ENCODE results near the gene DMD.

Gene DMD

DNA sequence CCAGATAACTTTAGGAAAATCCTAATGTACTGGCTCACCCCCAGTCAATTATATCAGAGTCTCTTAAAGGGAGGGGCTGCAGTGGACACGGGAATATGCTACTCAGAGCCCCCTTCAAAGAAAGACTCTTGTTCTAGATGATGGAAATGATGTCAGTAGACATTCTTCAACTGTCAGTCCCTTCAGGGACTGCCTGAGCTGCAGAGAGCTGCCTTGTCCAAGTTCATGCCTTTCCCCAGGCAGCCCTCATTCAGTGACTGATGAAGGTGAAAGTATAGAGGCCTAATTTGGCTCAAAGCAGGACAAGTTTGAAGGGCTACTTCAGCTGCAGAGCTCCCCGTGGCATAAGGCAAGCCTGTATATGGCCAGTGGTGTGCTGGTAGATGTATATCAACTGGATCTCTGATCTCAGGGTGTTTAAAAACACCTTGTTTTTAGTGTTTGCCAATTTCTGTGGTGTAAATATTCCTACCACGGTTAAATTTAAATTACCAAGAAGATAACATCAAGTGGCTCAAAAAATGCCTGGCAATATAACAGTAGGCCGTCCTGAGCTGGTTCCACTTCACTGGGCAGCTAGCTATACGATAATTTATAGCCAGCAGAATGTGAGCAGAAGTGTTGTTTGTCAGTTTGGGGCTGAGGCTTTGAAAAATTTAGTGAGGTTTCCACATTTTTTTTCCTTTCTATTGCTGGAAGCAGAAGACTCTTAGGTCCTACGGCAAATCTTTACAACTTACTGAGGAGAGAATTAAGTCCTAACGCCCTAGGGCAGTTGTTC, 1390.7 kb downstream of the DMD start:
- no peak for DNase-seq

DNA sequence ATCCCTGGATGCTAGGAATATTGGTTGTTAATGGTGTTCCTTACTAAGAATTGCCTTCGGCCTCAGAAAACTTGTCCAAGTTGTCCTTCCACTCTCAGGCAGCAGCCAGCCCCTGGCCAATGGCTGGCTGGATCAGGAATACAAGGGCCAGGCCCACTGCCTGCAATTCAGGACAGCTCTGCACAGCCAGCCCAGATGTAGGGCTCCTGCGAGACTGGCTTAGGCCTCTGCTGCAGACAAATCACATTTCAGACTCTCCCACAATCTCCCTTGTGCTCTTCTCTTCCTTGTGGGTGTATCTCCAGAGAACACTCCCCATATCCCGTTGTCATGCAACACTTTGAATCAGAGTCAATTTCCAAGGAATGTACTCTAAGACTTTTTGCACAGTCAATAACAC, 1391.9 kb downstream of the DMD start:
- no peak for DNase-seq

DNA sequence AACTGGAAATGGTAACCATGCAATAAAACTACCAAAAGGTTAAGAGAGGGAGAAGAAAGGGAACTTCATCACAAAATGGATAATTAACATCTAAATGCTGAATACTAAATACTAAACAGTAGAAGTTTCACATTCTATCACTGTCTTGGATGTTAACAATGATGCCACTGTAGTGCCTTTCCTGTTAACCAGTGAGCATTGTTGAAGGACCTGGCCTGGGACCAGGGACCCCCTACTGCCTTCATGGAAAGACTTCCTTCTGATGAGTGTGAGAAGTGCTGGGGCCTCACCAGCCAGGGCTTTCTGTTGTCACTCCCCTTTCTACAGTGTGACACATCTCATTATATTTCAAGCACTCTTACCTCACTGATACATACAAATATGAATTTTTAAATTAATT, 1400.2 kb downstream of the DMD start:
- no peak for DNase-seq

DNA sequence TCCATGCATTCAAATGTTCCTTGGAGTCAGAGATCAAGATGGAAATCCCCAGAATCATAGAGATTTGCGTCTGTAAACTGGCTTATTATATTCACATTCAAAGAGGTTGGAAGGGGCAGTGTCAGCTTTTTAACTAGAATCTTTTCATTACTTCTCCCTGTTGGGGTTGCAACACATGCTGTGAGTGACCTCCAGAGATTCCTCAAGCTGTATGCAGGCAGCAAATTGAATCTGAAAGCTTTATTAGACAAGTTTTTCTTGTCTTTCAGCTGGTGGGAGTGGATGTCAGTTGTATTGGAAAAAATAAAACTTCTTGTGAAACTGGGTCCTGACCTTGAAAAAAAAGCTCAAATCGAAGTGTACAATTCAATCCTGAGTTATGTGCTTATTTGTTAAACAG, 1403.0 kb downstream of the DMD start:
- DNase-seq: no peak

DNA sequence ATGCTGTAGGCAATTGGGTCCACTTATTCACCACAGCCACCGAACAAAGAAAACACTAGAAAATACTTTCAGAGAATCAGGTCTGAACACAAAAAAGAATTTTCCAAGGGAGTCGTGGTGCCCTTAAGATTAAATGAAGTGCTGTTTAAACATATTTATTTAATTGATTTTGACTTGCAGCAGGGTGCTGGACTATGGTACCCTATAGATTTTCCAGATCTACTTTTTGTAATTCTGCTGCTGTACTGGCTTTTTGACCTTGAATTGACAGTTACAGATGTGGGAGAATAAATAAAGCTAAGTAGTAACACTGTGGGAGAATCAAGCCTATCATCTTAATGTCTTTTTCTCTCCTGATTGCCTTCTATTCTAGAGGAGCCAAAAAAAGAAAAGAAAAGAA, 1404.2 kb downstream of the DMD start:
- DNase-seq: no peak

DNA sequence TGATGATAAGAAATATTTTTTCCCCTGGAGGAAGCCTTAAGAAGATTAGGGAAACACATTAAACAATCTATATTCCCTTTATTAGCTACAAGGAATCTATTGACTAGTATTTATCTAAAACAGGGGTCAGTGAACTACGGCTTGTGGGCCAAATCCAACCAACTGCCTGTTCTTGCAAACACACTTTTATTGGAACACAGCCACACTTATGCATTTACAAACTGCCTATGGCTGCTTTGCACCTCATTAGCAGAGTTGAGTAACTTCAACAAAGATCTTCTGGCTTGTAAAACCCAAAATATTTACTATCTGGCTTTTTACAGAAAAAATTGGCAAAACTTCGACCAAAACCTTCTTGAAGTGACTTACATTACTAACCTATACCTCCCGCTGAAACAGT, 1405.6 kb downstream of the DMD start:
- DNase-seq: no peak

DNA sequence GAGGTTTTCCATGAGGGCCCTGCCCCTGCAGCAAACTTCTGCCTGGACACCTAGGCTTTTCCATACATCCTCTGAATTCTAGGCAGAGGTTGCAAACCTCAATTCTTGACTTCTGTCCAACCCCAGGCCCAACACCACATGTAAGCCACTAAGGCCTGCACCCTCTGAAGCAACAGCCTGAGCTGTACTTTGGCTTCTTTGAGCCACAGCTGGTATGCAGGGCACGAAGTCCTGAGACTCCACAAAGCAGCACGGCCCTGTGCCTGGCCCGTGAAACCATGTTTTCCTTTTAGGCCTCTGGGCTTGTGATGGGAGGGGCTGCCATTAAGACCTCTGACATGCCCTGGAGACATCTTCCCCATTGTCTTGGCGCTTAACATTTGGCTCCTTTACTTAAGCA, 1411.1 kb downstream of the DMD start:
- no peak for DNase-seq

DNA sequence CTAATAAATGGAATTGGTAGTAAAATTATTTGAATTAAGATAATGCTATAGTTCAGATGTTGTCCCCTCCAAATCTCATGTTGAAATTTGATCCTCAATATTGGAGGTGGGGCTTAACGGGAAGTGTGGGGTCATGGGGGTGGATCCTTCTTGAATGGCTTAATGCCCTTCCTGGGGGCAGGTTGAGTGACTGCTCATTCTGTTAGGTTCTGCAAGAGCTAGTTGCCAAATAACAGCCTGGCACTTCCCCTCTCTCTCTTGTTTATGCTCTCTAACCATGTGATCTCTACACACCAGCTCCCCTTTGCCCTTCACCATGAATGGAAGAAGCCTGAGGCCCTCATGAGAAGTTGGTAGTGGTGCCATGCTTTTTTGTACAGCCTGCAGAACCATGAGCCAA, 1414.7 kb downstream of the DMD start:
- no peak for DNase-seq

DNA sequence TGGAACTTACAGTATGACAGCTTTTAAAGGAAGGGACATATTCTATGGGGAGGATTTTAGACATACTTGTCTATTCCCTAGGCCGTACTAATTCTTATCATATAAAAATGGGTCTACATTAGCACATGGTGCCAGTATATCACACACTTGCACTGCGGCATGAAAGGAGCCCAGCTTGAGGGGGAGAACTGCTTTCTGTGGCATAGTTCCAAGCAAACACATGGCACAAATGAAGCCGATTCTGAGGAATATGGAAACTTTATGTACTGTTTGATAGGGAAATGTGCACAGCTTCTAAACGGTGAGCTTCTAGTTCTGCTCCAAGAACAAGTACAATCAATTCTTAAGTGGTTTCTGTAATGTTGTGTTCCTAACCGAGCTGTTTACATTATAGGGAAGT, 1463.9 kb downstream of the DMD start:
- no peak for DNase-seq

DNA sequence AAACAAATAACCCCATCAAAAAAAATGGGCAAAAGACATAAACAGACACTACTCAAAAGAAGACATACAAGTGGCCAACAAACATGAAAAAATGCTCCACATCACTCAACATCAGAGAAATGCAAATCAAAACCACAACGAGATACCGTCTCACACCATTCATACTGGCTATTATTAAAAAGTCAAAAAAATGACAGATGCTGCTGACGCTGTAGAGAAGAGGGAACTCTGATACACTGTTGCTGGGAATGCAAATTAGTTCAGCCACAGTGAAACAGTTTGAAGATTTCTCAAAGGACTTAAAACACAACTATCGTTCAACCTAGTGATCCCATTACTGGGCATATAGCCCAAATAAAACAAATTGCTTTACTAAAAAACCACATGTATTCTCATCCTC, 1468.3 kb downstream of the DMD start:
- no peak for DNase-seq

DNA sequence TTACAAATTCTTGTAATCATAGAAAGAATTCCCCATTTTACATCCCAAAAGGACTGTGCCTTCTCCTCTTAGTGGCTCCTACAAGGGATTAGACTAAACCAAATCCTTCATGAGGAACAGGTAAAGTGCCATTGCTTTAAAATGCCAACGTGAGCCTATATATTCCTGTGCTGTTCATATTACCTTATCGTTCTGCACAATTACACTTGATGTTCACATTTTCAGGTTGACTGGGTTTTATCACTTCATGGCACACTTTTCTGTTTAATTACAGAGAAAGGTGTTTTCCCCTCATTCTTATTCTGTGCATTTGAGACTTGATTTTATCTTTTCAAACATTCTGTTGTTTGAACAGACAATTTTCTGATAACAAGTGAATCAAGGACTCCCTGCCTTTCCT, 1493.9 kb downstream of the DMD start:
- DNase-seq: no peak

DNA sequence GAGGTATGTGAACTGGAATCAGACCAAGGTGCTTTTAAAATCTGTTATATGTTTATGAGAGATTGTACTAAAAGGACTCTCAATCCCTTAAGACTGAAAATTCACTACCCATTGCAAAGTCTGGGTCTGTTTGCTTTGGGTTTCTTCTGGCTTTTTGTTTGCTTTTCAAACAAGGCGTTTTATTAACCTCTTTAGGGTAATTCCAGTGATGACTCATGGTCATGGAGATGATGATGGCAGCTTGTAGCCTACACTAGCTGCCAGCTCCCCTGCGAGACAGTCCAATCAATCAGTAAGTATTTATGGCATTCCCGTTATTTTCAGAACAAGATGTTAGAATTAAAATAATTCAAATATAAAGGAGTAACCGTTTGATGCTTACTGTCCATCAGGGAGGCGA, 1495.7 kb downstream of the DMD start:
- no peak for DNase-seq

DNA sequence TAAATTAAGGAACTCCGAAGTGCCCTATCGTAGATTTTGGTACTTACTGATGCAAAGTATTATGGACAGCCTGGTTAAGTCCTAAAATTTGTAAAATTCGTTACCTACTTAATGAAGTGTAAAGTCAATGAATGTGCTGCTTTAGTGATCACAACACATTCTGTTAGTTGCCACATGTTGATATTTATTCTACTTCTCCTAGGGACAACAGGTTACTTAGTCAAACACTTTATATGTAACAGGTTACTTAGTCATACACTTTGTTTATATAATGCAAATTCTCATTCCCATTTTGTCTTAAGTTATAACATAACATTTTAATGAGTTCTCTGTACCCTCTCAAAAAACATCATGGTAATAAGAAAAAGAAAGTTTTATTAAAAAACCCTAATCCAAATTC, 1496.6 kb downstream of the DMD start:
- no peak for DNase-seq

DNA sequence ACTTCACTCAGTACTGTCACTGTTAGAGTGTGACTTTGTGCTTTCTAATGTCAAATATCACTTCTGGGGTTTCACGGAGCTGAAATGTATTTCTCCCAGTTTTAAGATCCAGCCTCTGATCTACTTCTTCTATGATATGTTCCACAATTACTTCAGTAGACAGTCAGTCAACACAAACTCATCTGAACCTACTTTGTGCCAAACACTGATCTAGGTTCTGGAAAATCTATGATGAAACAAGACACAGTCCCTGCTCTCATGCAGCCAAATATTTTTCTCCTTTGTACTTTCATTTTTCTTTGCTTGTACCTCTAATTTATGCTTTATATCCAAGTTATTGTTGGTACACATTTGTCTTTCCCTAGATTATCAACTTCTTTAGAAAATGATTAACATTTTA, 1498.2 kb downstream of the DMD start:
- no peak for DNase-seq

DNA sequence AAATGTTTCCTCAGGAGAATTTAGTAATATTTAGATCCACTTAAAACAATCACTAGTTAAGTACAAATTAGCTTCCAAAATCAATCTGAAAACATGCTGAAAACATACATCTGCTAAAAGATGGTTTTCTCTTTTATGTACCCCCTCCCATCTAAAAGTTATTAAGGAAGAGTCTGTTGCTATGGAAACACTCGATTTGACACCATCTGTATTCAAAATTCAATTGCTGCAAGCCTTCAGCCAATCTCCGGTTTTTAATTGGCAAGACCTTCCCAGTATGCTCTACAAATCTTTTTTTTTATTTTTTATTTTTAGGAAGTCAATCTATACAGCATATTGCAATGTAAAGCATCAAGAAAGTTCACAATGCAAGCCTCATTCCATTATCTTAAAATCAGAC, 1500.2 kb downstream of the DMD start:
- DNase-seq: no peak

DNA sequence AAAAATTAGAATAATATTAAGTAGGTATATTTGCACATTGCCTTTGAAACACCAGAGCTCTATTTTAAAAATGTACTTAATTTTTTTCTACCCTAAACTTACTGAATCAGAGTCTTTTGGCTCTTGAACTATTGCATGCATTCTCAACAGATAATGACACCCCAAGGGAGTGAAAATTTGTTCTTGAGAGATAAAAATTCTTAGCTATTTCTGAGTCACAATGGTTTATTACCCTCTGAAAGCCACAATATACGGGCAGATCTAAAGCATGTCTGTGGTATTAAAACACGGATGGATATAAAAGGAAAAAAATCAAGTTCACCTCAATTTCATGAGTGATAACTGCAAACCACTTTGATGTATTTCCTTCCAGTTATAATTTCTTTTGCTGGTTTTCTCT, 1503.2 kb downstream of the DMD start:
- DNase-seq: no peak

DNA sequence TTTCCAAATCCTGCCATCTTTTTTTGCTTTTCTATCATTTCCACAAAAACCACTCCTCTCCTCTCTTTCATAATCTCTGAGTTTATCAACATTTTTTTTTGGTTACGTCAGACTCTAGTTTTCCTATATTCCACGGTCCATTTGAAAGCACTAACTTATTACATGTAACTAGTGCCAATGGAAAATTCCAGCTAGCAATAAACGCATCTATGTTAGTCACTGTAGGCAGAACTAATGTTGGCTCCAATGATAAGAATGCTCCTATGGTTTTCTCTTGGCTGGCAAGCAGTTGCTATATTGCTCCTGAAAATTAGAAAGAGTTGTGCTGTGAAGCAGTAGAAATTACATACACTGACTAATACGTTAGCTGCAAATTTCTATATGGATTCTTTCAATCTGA, 1504.9 kb downstream of the DMD start:
- DNase-seq: no peak

DNA sequence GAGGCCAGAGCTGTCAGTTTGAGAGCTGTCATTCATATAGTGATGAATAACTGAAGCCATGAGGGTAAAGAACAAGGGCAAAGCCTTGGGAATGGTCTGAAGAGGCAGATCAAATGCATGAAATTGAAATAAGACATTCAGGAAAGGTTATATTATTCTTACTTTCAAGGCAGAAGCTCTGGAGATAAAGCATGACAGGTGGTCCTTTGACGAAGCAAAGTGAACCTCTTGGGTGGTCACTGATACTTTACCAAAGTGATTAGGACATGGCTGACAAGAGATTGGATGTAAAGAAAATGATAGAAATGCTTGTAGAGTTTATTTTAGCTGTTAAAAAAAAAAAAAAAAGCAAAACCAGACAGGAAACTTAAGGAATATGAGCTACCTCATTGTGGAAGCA, 1505.5 kb downstream of the DMD start:
- DNase-seq: no peak

DNA sequence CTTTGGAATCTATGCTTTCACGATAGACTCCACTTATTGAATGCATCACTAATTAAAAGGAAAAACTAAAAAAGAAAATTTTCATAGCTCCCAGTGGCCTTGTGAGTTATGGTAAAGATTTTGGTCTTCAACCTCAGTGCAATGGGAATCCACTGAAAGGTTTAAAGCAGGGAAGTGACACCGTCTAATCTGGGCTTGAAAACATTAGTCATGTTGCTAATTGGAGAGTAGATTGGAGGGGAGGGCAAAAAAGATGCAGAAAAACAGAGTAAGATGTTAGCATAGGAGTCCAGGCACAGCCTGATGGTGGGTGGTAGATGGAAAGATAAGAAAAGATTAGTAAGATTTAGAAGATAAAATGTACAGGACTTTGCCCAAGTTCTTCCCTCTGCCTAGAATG, 1506.4 kb downstream of the DMD start:
- DNase-seq: no peak

DNA sequence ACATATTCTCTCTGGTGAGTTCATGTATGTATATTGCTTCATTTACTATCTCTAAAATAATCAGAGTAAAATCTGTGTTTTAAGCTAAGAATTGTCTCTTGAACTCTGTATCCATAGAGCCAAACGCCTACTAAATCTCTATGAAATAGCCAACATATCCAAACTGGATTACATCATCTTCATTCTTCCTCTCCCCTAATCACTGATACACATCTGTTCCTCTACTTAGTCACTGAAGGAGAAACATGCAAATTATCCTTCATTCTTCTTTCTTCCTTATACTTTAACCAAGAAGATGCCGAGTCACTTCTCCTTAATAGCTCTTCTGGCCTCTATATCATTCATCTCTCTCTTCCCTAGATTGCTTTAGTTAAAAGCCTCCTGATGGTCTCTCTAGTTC, 1509.1 kb downstream of the DMD start:
- no peak for DNase-seq

DNA sequence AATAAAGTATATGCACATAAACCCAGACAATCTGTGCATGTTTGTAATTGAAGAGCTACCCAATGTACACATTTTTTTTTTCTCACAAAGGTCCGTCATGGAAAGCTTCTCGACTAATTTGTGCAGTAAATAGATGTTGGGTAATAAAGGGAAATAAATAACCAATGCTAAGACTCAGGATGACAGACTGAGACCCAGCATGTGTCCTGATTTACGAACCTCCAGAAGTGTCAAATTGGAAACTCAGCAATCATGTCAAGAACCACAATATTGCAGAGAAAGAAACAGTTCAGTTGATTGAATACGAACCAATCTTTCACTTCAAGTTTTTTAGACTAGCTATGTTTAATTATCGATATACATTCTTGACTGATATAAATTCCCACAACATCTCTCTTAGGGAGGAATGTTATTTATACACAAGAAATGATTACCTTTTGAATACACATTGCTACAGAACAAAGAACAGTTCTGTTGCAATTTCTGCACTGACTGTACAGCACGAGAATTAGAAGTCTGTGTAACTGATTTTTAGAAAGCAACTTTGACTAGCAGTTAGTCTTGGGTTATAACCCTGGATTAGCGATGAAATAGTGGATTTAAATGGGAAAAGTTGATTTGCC, 1513.9 kb downstream of the DMD start:
- no peak for DNase-seq

DNA sequence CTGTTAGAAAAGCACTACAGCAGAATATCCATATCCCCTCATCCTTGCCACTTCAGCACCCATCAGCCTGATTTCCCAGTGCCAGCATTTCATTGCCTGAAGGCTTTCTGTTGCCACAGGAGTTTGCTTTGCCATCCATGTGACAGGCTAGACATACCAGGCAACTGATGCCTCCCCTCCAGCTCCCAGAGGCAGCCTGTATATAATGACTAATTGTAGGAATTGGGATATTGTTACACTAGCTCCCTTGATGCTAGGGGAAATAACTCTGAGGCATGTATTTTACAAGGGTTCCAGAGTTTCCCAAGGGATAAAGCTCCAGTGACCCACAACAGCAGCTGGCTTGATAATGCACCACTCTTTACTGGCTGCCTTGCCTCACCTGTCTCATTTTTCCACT, 1531.5 kb downstream of the DMD start:
- no peak for DNase-seq

DNA sequence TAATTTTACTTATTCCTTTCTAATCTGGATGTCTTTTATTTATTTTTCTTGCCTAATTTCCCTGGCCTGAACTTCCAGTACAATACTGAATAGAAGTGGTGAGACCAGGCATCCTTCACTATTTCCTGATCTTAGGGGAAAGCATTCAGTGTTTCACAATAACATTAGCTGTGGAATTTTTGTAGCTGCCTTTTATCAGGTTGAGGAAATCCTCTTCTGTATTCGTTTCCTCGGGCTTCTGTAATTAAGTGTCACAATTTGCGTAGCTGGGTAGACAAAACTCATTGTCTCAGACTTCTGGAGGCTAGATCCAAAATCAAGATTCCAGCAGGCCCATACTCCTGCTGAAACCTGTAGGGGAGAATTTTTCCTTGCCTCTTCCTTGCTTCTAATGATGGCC, 1541.1 kb downstream of the DMD start:
- no peak for DNase-seq

DNA sequence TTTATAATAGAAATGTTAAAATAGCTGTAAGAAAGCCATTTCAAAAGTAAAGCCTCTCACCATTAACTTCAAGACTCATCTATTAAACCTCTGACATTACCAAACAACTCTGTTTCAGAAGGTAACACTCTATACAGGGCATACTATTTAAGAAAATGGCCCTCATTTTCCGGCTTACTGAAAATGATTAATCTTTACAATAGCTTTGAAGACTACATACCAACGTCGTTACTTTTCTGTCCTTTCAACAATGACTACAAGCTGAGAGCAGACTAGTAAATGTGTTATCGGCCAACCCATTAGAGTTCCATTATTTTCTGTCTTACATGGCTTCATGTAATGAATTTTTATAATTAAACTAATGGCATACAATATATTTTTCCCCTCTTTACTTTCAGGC, 1545.9 kb downstream of the DMD start:
- no peak for DNase-seq

DNA sequence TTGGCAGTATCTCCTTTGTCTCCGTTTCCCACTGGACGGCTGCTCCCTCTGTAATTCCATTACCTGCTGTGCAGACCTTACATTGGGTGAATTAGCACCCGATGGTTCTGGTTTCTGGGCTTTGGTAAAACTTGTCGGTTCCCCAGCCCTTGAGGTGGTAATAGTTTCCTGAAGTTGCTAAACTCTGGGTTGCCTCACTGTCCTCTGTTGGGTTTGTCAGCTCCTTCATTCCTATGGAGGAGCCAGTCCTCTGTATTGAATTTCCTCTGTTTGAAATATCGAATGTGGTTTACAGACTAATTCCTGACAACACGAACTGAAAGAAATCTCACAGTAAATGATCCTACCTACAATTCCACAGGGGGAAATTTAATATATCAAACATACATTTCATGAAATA, 1548.2 kb downstream of the DMD start:
- DNase-seq: no peak
